K562 (cell line): ENCODE measurements around the gene MRPL52. TPM values are rescaled to one million over a fixed set of nuclear protein-coding genes. Genes with fewer than 3 reads are reported as not detected.
A peak's percentile ranks its signal among the peaks of the same experiment; 100 is the strongest.

Source experiments
- CBX5 ChIP-seq: IDR thresholded peaks from 2 replicates; pipeline ENCODE4 v1.6.1; 2014; ENCODE audit warnings: low read depth, borderline replicate concordance
- E2F5 ChIP-seq: sonication (generic); formaldehyde crosslinking; IDR thresholded peaks from 2 replicates; pipeline ENCODE4 v1.8.0; 2022; ENCODE audit warnings: mild to moderate bottlenecking, missing genetic modification reagents
- ETV1 ChIP-seq: fragments of 450-650 bp; conservative IDR thresholded peaks from 2 replicates; pipeline ENCODE4 v1.6.1; 2016; ENCODE audit warnings: missing genetic modification characterization, control low read depth, low read depth, missing compliant biosample characterization
- FOXA1 ChIP-seq: fragments of 450-650 bp; IDR thresholded peaks from 2 replicates; pipeline ENCODE4 v1.6.1; 2016; ENCODE audit warnings: mild to moderate bottlenecking, borderline replicate concordance
- GABPB1 ChIP-seq: sonication (generic); formaldehyde crosslinking; IDR thresholded peaks from 2 replicates; pipeline ENCODE4 v1.8.0; 2022; ENCODE audit warnings: mild to moderate bottlenecking, missing genetic modification reagents
- MYC ChIP-seq, 2 experiments: fragments of 250-450 bp in 1 of 2; sonication (Bioruptor Pico) in 1 of 2; IDR thresholded peaks; 2 replicates each; pipeline versions ENCODE4 v1.5.1 to v1.6.1; 2012 to 2021; ENCODE audit warnings: low read depth in 2 of 2, borderline replicate concordance in 1 of 2, improper control_type of control experiment in 1 of 2, low read length in 1 of 2, mild to moderate bottlenecking in 1 of 2, moderate library complexity in 1 of 2
- NEUROD1 ChIP-seq: fragments of 150-350 bp; IDR thresholded peaks from 2 replicates; pipeline ENCODE4 v1.6.1; 2014; ENCODE audit warnings: borderline replicate concordance, low read length, low read depth; ENCODE audit not compliant: partially characterized antibody
- NFE2 ChIP-seq: IDR thresholded peaks from 2 replicates; pipeline ENCODE4 v1.6.1; 2014; ENCODE audit warnings: antibody characterized with exemption, low read depth
- NFIX ChIP-seq: fragments of 250-450 bp; sonication (Bioruptor Pico); IDR thresholded peaks from 2 replicates; pipeline ENCODE4 v1.4.0; 2020; ENCODE audit warnings: low read depth, mild to moderate bottlenecking, moderate library complexity
- PHB ChIP-seq: fragments of 250-450 bp; sonication (Bioruptor Pico); IDR thresholded peaks from 2 replicates; pipeline ENCODE4 v1.5.0; 2021
- POLR2A ChIP-seq: fragments of 450-650 bp; conservative IDR thresholded peaks from 2 replicates; pipeline ENCODE4 v1.6.1; 2016
- RB1 ChIP-seq: fragments of 450-650 bp; IDR thresholded peaks from 2 replicates; pipeline ENCODE4 v1.6.1; 2017; ENCODE audit warnings: low read depth, mild to moderate bottlenecking
- SMAD4 ChIP-seq: fragments of 250-450 bp; sonication (Bioruptor Pico); conservative IDR thresholded peaks from 2 replicates; pipeline ENCODE4 v1.8.0; 2021; ENCODE audit warnings: inconsistent platforms, mild to moderate bottlenecking, moderate library complexity
- TAF9B ChIP-seq: fragments of 450-650 bp; IDR thresholded peaks from 2 replicates; pipeline ENCODE4 v1.6.1; 2018; ENCODE audit warnings: mild to moderate bottlenecking; ENCODE audit not compliant: partially characterized antibody
- TEAD1 ChIP-seq, 2 experiments: fragments of 450-650 bp in 1 of 2; sonication (generic) in 1 of 2; formaldehyde crosslinking; IDR thresholded peaks; 2 replicates each; pipeline versions ENCODE4 v1.4.0 to v1.8.0; 2020 to 2022; ENCODE audit warnings: mild to moderate bottlenecking in 2 of 2, missing genetic modification reagents in 1 of 2
- U2AF1 ChIP-seq: fragments of 200-400 bp; formaldehyde crosslinking; optimal IDR thresholded peaks from 2 replicates; pipeline ENCODE3; 2017; ENCODE audit warnings: mild to moderate bottlenecking, low read depth, low read length, moderate library complexity
- UBTF ChIP-seq, 2 experiments: IDR thresholded peaks; 2 replicates each; pipeline ENCODE4 v1.6.1; 2012; ENCODE audit warnings: improper control_type of control experiment in 2 of 2, low read depth in 2 of 2, low read length in 2 of 2, borderline replicate concordance in 1 of 2
- ZBTB17 ChIP-seq: fragments of 450-650 bp; formaldehyde crosslinking; IDR thresholded peaks from 2 replicates; pipeline ENCODE4 v1.4.0; 2020; ENCODE audit warnings: mild to moderate bottlenecking
- ZNF280B ChIP-seq: fragments of 250-450 bp; sonication (Bioruptor Pico); IDR thresholded peaks from 2 replicates; pipeline ENCODE4 v1.5.1; 2021; ENCODE audit warnings: mild to moderate bottlenecking
- ZNF41 ChIP-seq: fragments of 250-450 bp; sonication (Bioruptor Pico); conservative IDR thresholded peaks from 2 replicates; pipeline ENCODE4 v1.4.0; 2020; ENCODE audit warnings: mild to moderate bottlenecking
- ZNF512 ChIP-seq: IDR thresholded peaks from 2 replicates; pipeline ENCODE4 v1.6.1; 2016; ENCODE audit warnings: missing genetic modification characterization, missing compliant biosample characterization
- ZNF583 ChIP-seq: fragments of 250-450 bp; sonication (Bioruptor Pico); IDR thresholded peaks from 2 replicates; pipeline ENCODE4 v1.4.0; 2020
- polyA plus RNA-seq, 8 experiments: library from polyadenylated mRNA; depleted of rRNA in 4 of 8; stranded (reverse) in 5 of 8; unstranded in 3 of 8; fragments of >200 nt; fragmentation: Nextera tagmentation in 2 of 8; fragmentation: Illumina TruSeq in 1 of 8; extraction: Ambion mirVana in 2 of 8; extraction: Trizol in 1 of 8; gene quantifications; 2 replicates each; pipeline versions ENCODE4 v1.2.1 to v1.2.3, GENCODE V29; 2011 to 2014; ENCODE audit warnings: inconsistent platforms in 1 of 8, missing spikeins in 1 of 8
- total RNA-seq, 7 experiments: library from RNA; depleted of rRNA in 6 of 7; stranded (reverse); fragments of >200 nt in 6 of 7; fragmentation: Illumina TruSeq in 2 of 7; extraction: Trizol in 2 of 7; gene quantifications; 2 replicates each; pipeline versions ENCODE4 v1.2.1 to v1.2.3, GENCODE V29; 2011 to 2021; ENCODE audit warnings: low replicate concordance in 1 of 7

The MRPL52 gene
- total and polyA plus RNA-seq, 9 of the 15 experiments (the other 6 are each of a cell fraction or from before 2014, with no cell fraction given), result 56.5 to 213 (median 168) TPM

- TF ChIP-seq ZBTB17 (CRISPR knock-in tag) (peak; percentile 2; the same call in 1 of the 2 replicates), TEAD1 (CRISPR knock-in tag; IDR thresholded peaks at IDR 0.05) (0 out of 4 replicates have a peak, but pooled peaks of 1 of the 2 experiments have one; percentile 23), FOXA1 (no peak), POLR2A (peak; percentile 30), U2AF1 (peak; percentile 12), ZNF41 (CRISPR knock-in tag) (no peak), NEUROD1 (peak; percentile 43), NFE2 (0 out of 2 replicates have a peak, but pooled peaks have one; percentile 63), NFIX (no peak), TAF9B (peak; percentile 33), E2F5 (no peak), RB1 (peak; percentile 61), UBTF (IDR thresholded peaks at IDR 0.05; ENCODE audit: borderline replicate concordance in 1 of 2, low read depth in 2 of 2, low read length in 2 of 2) (peak; percentile 52 to 67; a peak in 2 of 4 replicates), ZNF280B (CRISPR knock-in tag) (no peak), ZNF512 (tag) (no peak), ETV1 (tag) (0 out of 2 replicates have a peak, but pooled peaks have one; percentile 51), ZNF583 (CRISPR knock-in tag) (0 out of 2 replicates have a peak, but pooled peaks have one; percentile 28), PHB (CRISPR knock-in tag) (no peak), CBX5 (no peak), SMAD4 (0 out of 2 replicates have a peak, but pooled peaks have one; percentile 14), GABPB1 (CRISPR knock-in tag) (no peak), MYC (IDR thresholded peaks at IDR 0.05; ENCODE audit: low read depth, low read length) (peak; percentile 66), MYC (CRISPR knock-in tag; IDR thresholded peaks at IDR 0.05; ENCODE audit: borderline replicate concordance, low read depth) (no peak)
Observed at GRCh38 chr14:22872033-22872832, 42.5 kb downstream of the MRPL52 start (continued).
